Loucy (cell line): ENCODE data around the gene BMPER.

ENCODE experiments used
- H2AFZ ChIP-seq: fragments of 200-600 bp; sonication (generic); 2 replicates; pipeline ENCODE4 v1.6.0; 2016; ENCODE audit warnings: antibody characterized with exemption, mild to moderate bottlenecking, low read length, moderate library complexity
- H3F3A ChIP-seq: fragments of 200-600 bp; 2 replicates; pipeline ENCODE4 v1.6.0; 2016; ENCODE audit warnings: antibody characterized with exemption, low read depth, mild to moderate bottlenecking
- H3K27me3 ChIP-seq: fragments of 200-600 bp; sonication (generic); 2 replicates; pipeline ENCODE4 v1.6.1; 2014; ENCODE audit warnings: low read length, mild to moderate bottlenecking; ENCODE audit not compliant: insufficient read depth, poor library complexity, severe bottlenecking
- H3K36me3 ChIP-seq: fragments of 200-600 bp; sonication (generic); 2 replicates; pipeline ENCODE4 v1.6.1; 2016; ENCODE audit warnings: low read length; ENCODE audit not compliant: insufficient read depth
- H3K4me1 ChIP-seq: fragments of 200-600 bp; sonication (generic); 2 replicates; pipeline ENCODE4 v1.5.1; 2014; ENCODE audit warnings: low read length, mild to moderate bottlenecking; ENCODE audit not compliant: insufficient read depth, poor library complexity, severe bottlenecking
- H3K4me2 ChIP-seq: fragments of 200-600 bp; sonication (generic); 2 replicates; pipeline ENCODE4 v1.6.0; 2014; ENCODE audit warnings: antibody characterized with exemption, low read length, low read depth, mild to moderate bottlenecking; ENCODE audit not compliant: poor library complexity, severe bottlenecking
- H3K4me3 ChIP-seq: fragments of 200-600 bp; sonication (generic); 2 replicates; pipeline ENCODE4 v1.5.1; 2014; ENCODE audit warnings: low read length, mild to moderate bottlenecking, mixed read lengths; ENCODE audit not compliant: poor library complexity, severe bottlenecking
- H3K79me2 ChIP-seq: fragments of 200-600 bp; sonication (generic); 2 replicates; pipeline ENCODE4 v1.6.1; 2014; ENCODE audit warnings: low read length; ENCODE audit not compliant: insufficient read depth
- H3K9ac ChIP-seq: fragments of 200-600 bp; sonication (generic); 2 replicates; pipeline ENCODE4 v1.6.0; 2014; ENCODE audit warnings: mild to moderate bottlenecking, low read depth, low read length, moderate library complexity; ENCODE audit not compliant: poor library complexity, severe bottlenecking
- H3K9me2 ChIP-seq: fragments of 200-600 bp; sonication (generic); replicated peaks from 2 replicates; pipeline ENCODE4 v1.6.1; 2016; ENCODE audit warnings: low read depth, low read length, mixed read lengths
- H3K9me3 ChIP-seq: fragments of 200-600 bp; sonication (generic); 2 replicates; pipeline ENCODE4 v1.6.1; 2014; ENCODE audit warnings: mild to moderate bottlenecking, antibody characterized with exemption, low read length, low read depth; ENCODE audit not compliant: insufficient read depth
- H4K20me1 ChIP-seq: fragments of 200-600 bp; sonication (generic); 2 replicates; pipeline ENCODE4 v1.6.0; 2014; ENCODE audit warnings: antibody characterized with exemption, low read length, mild to moderate bottlenecking; ENCODE audit not compliant: insufficient read depth, poor library complexity, severe bottlenecking
- CTCF ChIP-seq: fragments of 200-600 bp; sonication (generic); conservative IDR thresholded peaks from 2 replicates; pipeline ENCODE4 v1.5.1; 2014; ENCODE audit warnings: mild to moderate bottlenecking, antibody characterized with exemption, low read length
- EZH2phosphoT487 ChIP-seq: fragments of 200-600 bp; IDR thresholded peaks from 2 replicates; pipeline ENCODE4 v1.6.1; 2018; ENCODE audit warnings: antibody characterized with exemption, mild to moderate bottlenecking, moderate library complexity, borderline replicate concordance

BMPER gene

DNA sequence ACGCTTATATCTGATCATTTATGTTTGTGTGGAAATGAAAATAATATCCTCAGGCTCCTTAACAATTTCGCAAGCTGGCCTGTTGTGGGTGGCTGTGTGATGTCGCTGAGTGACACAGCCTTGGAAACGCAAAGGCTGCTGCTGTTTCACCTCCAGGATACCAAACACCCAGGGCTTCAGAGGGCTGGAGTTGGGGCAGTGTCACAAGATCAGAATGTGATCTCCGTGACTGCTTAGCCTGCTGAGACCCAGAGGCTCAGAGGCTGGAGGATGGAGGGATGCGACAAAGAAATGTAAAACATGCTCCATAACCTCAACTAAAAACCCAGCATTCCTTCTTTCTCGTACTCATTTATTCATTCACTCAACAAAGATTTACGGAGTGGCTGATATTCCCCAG is 37.2 kb upstream of the BMPER start:
- Histone ChIP-seq H3K4me2 (no peak overlapping the region), H3K27me3 (no peaks in the 10 kb centered on the region), H3K4me3 (no peak overlapping the region), H3K9me3 (no peaks in the 10 kb centered on the region), H3K79me2 (no peaks in the 10 kb centered on the region), H3F3A (no peaks in the 10 kb centered on the region), H3K9ac (no peak overlapping the region), H3K36me3 (no peaks in the 10 kb centered on the region), H3K9me2 (no peaks in the 10 kb centered on the region), H3K4me1 (no peaks in the 10 kb centered on the region), H2AFZ (no peak overlapping the region), H4K20me1 (no peaks in the 10 kb centered on the region)
- no peak for TF ChIP-seq EZH2phosphoT487
- TF ChIP-seq CTCF, result no peak

- H3K27me3 ChIP-seq, result no peaks in the 10 kb centered on the region
- H3K4me3 ChIP-seq, result no peak overlapping the region
- no peak overlapping the region for H3K9ac ChIP-seq
- H3K4me1 ChIP-seq, result no peaks in the 10 kb centered on the region
- no peak overlapping the region for H2AFZ ChIP-seq
- no peaks in the 10 kb centered on the region for H4K20me1 ChIP-seq
- H3K9me3 ChIP-seq, result no peaks in the 10 kb centered on the region
- H3F3A ChIP-seq, result no peaks in the 10 kb centered on the region
- no peaks in the 10 kb centered on the region for H3K36me3 ChIP-seq
- no peaks in the 10 kb centered on the region for H3K9me2 ChIP-seq
- no peak for TF ChIP-seq CTCF
- no peak for TF ChIP-seq EZH2phosphoT487
- H3K4me2 ChIP-seq, result no peak overlapping the region
- H3K79me2 ChIP-seq, result no peaks in the 10 kb centered on the region
These were observed 36.2 kb upstream of the BMPER start for GRCh38 chr7:33869176-33869575.

- TF ChIP-seq CTCF (no peak), EZH2phosphoT487 (no peak)
These were observed 35.2 kb upstream of the BMPER start for GRCh38 chr7:33870120-33870519.

More at GRCh38 chr7:33870120-33870519, 35.2 kb upstream of the BMPER start:
- Histone ChIP-seq H3K36me3 (no peaks in the 10 kb centered on the region), H3K27me3 (no peaks in the 10 kb centered on the region), H4K20me1 (no peaks in the 10 kb centered on the region), H3K79me2 (no peaks in the 10 kb centered on the region), H2AFZ (no peak overlapping the region), H3K4me2 (no peak overlapping the region), H3K9me3 (no peaks in the 10 kb centered on the region), H3K9me2 (no peaks in the 10 kb centered on the region), H3K4me3 (no peak overlapping the region), H3K4me1 (no peaks in the 10 kb centered on the region), H3K9ac (no peak overlapping the region), H3F3A (no peaks in the 10 kb centered on the region)
